CD4-positive, alpha-beta T cell (primary cell): ENCODE measurements around the gene DLX3. TPM values are rescaled to one million over a fixed set of nuclear protein-coding genes. Genes with fewer than 3 reads are reported as not detected.

ENCODE experiments used
- ATAC-seq: fragments of 200-7000 bp; cut with Tn5 transposase; one replicate; pipeline ENCODE4 v1.10.0; 2022; ENCODE audit warnings: mild to moderate bottlenecking; ENCODE audit not compliant: poor library complexity
- CTCF ChIA-PET: fragments of 350-600 bp; sonication (Branson Sonifier 250); formaldehyde crosslinking; loops from one replicate; lab custom pipeline; 2021; ENCODE audit warnings: antibody characterized with exemption, inconsistent platforms; lab: Charles Lee
- POLR2A ChIA-PET: fragments of 350-600 bp; sonication (Branson Sonifier 250); formaldehyde crosslinking; loops from one replicate; lab custom pipeline; 2021; ENCODE audit warnings: antibody characterized with exemption, inconsistent platforms; lab: Charles Lee
- DNase-seq, 14 experiments: peaks; one replicate each; pipeline ENCODE4 v3.0.0-alpha.2; 2013 to 2020; ENCODE audit warnings: mixed read lengths in 2 of 14
- H3K27ac ChIP-seq, 2 donors: one replicate each; pipeline versions ENCODE4 v1.5.1 to v1.7.0; 2013; ENCODE audit warnings: low read length in 2 of 2, low read depth in 1 of 2, mild to moderate bottlenecking in 1 of 2
- H3K27me3 ChIP-seq, 2 experiments: 1 replicate in 1 of 2; 2 replicates in 1 of 2; pipeline versions ENCODE4 v1.6.1 to v1.7.0; 2013; ENCODE audit warnings: low read length in 2 of 2, control low read depth in 1 of 2, mild to moderate bottlenecking in 1 of 2, moderate library complexity in 1 of 2; ENCODE audit not compliant: insufficient read depth in 2 of 2, control insufficient read depth in 1 of 2
- H3K36me3 ChIP-seq: one replicate; pipeline ENCODE4 v1.6.1; 2013; ENCODE audit warnings: low read length, control low read depth; ENCODE audit not compliant: insufficient read depth
- H3K4me1 ChIP-seq: one replicate; pipeline ENCODE4 v1.6.1; 2013; ENCODE audit warnings: low read length, control low read depth; ENCODE audit not compliant: insufficient read depth
- H3K4me3 ChIP-seq: one replicate; pipeline ENCODE4 v1.5.1; 2013; ENCODE audit warnings: mild to moderate bottlenecking, low read length, moderate library complexity
- H3K9me3 ChIP-seq, 2 experiments: 1 replicate in 1 of 2; 2 replicates in 1 of 2; pipeline versions ENCODE4 v1.6.1 to v1.7.0; 2013; ENCODE audit warnings: low read length in 2 of 2, mild to moderate bottlenecking in 2 of 2, control low read depth in 1 of 2, moderate library complexity in 1 of 2; ENCODE audit not compliant: control insufficient read depth in 1 of 2, insufficient read depth in 1 of 2
- H3K27ac Mint-ChIP-seq: one replicate; pipeline ENCODE4 v1.8.0; 2020; ENCODE audit warnings: mixed read lengths
- H3K27me3 Mint-ChIP-seq: one replicate; pipeline ENCODE4 v1.8.0; 2021; ENCODE audit warnings: mixed read lengths
- H3K36me3 Mint-ChIP-seq: one replicate; pipeline ENCODE4 v1.8.0; 2021; ENCODE audit warnings: low read depth, mixed read lengths
- H3K4me1 Mint-ChIP-seq: one replicate; pipeline ENCODE4 v1.8.0; 2021; ENCODE audit warnings: low read depth, mixed read lengths
- H3K4me3 Mint-ChIP-seq: one replicate; pipeline ENCODE4 v1.8.0; 2020; ENCODE audit warnings: mild to moderate bottlenecking, mixed read lengths
- H3K9me3 Mint-ChIP-seq: one replicate; pipeline ENCODE4 v1.8.0; 2020; ENCODE audit warnings: mixed read lengths
- intact Hi-C, 2 experiments: fragments of 100-400 bp; cut with DNase I in 1 of 2; cut with micrococcal nuclease in 1 of 2; formaldehyde crosslinking; loops; one replicate each; pipeline versions ENCODE4 v1.15.1 to v1.9.0; 2023 to 2025; cut with DNase I, micrococcal nuclease
- total RNA-seq, 174 experiments: library from RNA in 2 of 174; stranded (reverse) in 2 of 174; gene quantifications; one replicate each; pipeline ENCODE4 v1.2.3 and lab custom pipeline; 2021 to 2026
- TF ChIP-seq, protein P1 (sequence below): fragments of 200-600 bp; IDR thresholded peaks from one replicate; pipeline ENCODE4 v1.8.0; 2022; ENCODE audit warnings: antibody characterized with exemption, mild to moderate bottlenecking

Gene DLX3
- total RNA-seq, 2 experiments from 2014 or later, result not detected

GRCh38 chr17:49964769-49965523 lies 30.1 kb downstream of the DLX3 start:
- ChIA-PET POLR2A (no interaction called here), CTCF (interaction anchor here (1.5 kb wide), 1 partner anchor 32 kb away, joined by 3 read pairs; no protein-coding TSS in a partner anchor)
- H3K27me3 ChIP-seq, result peaks cover 61% of the 10 kb centered on the region in 2 experiments
- H3K27ac Mint-ChIP-seq, result peak overlapping the region; percentile 48
- no peak overlapping the region for H3K27ac ChIP-seq
- peaks cover 47% of the 10 kb centered on the region for H3K4me1 Mint-ChIP-seq
- peaks cover 82% of the 10 kb centered on the region for H3K27me3 Mint-ChIP-seq
- peak overlapping the region; percentile 81 for H3K4me3 Mint-ChIP-seq
- intact Hi-C loops, result no loop called here
- TF ChIP-seq, protein P1, sequence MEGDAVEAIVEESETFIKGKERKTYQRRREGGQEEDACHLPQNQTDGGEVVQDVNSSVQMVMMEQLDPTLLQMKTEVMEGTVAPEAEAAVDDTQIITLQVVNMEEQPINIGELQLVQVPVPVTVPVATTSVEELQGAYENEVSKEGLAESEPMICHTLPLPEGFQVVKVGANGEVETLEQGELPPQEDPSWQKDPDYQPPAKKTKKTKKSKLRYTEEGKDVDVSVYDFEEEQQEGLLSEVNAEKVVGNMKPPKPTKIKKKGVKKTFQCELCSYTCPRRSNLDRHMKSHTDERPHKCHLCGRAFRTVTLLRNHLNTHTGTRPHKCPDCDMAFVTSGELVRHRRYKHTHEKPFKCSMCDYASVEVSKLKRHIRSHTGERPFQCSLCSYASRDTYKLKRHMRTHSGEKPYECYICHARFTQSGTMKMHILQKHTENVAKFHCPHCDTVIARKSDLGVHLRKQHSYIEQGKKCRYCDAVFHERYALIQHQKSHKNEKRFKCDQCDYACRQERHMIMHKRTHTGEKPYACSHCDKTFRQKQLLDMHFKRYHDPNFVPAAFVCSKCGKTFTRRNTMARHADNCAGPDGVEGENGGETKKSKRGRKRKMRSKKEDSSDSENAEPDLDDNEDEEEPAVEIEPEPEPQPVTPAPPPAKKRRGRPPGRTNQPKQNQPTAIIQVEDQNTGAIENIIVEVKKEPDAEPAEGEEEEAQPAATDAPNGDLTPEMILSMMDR, result no peak
- H3K9me3 Mint-ChIP-seq, result no peaks in the 10 kb centered on the region
- H3K9me3 ChIP-seq, result peaks cover 0 to 41% of the 10 kb centered on the region in 2 experiments
- DNase-seq (peak in 11 of 14 experiments; percentile 21 to 57 (median 37)), ATAC-seq (peak; percentile 39)
- H3K36me3 Mint-ChIP-seq, result no peaks in the 10 kb centered on the region
- H3K4me1 ChIP-seq, result peaks cover 49% of the 10 kb centered on the region
- no peaks in the 10 kb centered on the region for H3K36me3 ChIP-seq
- peak overlapping the region; percentile 4 for H3K4me3 ChIP-seq

GRCh38 chr17:49964303-49964768 lies 30.7 kb downstream of the DLX3 start:
- H3K27me3 ChIP-seq, result peaks cover 56 to 59% of the 10 kb centered on the region in 2 experiments
- peaks cover 43% of the 10 kb centered on the region for H3K4me1 Mint-ChIP-seq
- peaks cover 80% of the 10 kb centered on the region for H3K27me3 Mint-ChIP-seq
- TF ChIP-seq, protein P1, result no peak
- intact Hi-C loops, result no loop called here
- no peak for ATAC-seq
- peaks cover 0 to 38% of the 10 kb centered on the region in 2 experiments for H3K9me3 ChIP-seq
- H3K4me1 ChIP-seq, result peaks cover 43% of the 10 kb centered on the region
- H3K9me3 Mint-ChIP-seq, result no peaks in the 10 kb centered on the region
- no peak for DNase-seq
- no peaks in the 10 kb centered on the region for H3K36me3 Mint-ChIP-seq
- H3K4me3 ChIP-seq, result no peak overlapping the region
- peak overlapping the region; percentile 81 for H3K4me3 Mint-ChIP-seq
- ChIA-PET POLR2A (no interaction called here), CTCF (interaction anchor here (1.5 kb wide), 1 partner anchor 32 kb away, joined by 3 read pairs; no protein-coding TSS in a partner anchor)
- no peaks in the 10 kb centered on the region for H3K36me3 ChIP-seq
- no peak overlapping the region for H3K27ac Mint-ChIP-seq
- no peak overlapping the region for H3K27ac ChIP-seq

DNA sequence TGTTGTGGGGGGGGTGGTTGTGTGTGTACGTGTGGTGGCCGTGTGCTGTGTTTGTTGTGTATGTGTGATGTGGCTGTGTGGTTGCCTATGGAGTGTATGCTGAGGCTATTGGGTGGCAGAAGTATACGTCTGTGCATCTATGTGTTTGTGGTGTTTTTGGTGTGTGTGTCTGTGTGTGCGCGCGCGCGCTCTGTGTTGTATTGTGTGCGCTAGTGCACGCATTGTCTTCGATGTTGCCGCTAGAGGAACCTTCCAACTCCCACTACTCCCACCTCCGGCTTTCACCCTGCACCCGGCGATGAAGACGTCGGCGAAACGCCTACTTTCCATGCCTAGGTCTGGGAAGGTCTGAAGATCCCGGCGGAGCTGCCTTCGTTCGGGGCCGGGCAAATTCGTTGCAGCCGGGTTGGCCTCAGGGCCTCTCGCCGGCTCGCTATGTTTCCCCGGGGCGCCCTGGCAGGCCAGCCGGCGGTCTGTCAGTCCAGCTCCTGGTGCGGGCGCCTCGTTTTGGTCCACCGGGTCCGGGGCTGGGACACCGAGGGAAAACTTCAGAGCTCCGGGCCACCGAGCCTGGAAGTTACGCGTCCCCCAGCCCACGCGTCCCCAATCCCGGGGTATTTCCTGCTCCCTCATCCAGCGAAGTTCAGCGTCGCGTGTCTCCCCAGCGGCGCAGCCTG lies 31.3 kb downstream of the DLX3 start:
- Histone ChIP-seq H3K9me3 (peaks cover 0 to 33% of the 10 kb centered on the region in 2 experiments), H3K36me3 (no peaks in the 10 kb centered on the region), H3K4me1 (peaks cover 37% of the 10 kb centered on the region), H3K27ac (no peak overlapping the region), H3K4me3 (no peak overlapping the region), H3K27me3 (peaks cover 52 to 59% of the 10 kb centered on the region in 2 experiments)
- H3K9me3 Mint-ChIP-seq, result no peaks in the 10 kb centered on the region
- CTCF ChIA-PET, result interaction anchor here (1.5 kb wide), 1 partner anchor 33 kb away, joined by 3 read pairs; no protein-coding TSS in a partner anchor
- no peak for DNase-seq
- no peak for ATAC-seq
- H3K4me3 Mint-ChIP-seq, result peak overlapping the region; percentile 81
- intact Hi-C loops, result no loop called here
- H3K27ac Mint-ChIP-seq, result no peak overlapping the region
- peaks cover 83% of the 10 kb centered on the region for H3K27me3 Mint-ChIP-seq
- H3K4me1 Mint-ChIP-seq, result peaks cover 42% of the 10 kb centered on the region
- H3K36me3 Mint-ChIP-seq, result no peaks in the 10 kb centered on the region
- TF ChIP-seq, protein P1, result no peak
- POLR2A ChIA-PET, result no interaction called here
